Hematopoietic multipotent progenitor cell treated with erythropoietin and hydrocortisone succinate and interleukin-3 and kit ligand, for 4 days (in vitro differentiated cells): ENCODE measurements around the gene SPTA1.

Experiments used
- DNase-seq: peaks from one replicate; pipeline ENCODE4 v3.0.0-alpha.2; 2015

The SPTA1 gene

GRCh38 chr1:158564608-158565007 is 121.9 kb downstream of the SPTA1 start:
- peak; percentile 57 for DNase-seq

GRCh38 chr1:158563853-158564252 is 122.7 kb downstream of the SPTA1 start:
- DNase-seq, result peak; percentile 10
